Measurements from ENCODE around the gene PNLIPRP3. TPM values are rescaled to one million over a fixed set of nuclear protein-coding genes. Genes with fewer than 3 reads are reported as not detected.

PNLIPRP3 gene
- total RNA-seq, 2 donors from 2014 or later, result 0.14 TPM; not detected in 1

GRCh38 chr10:116444527-116445142 is 17.0 kb downstream of the PNLIPRP3 start:
- no peak overlapping the region for H3K27ac ChIP-seq
- H3K36me3 ChIP-seq, result no peaks in the 10 kb centered on the region
- no peaks in the 10 kb centered on the region for H3K4me1 ChIP-seq (replicated peaks)
- H3K27me3 ChIP-seq (replicated peaks; ENCODE audit: insufficient read depth), result no peaks in the 10 kb centered on the region
- DNase-seq (ENCODE audit: low spot score), result no peak
- intact Hi-C loops (cut with DNase I), result no loop called here
- 39% methylated on average over 4 of the region's 4 CpGs for WGBS
- no peak overlapping the region for H3K4me3 ChIP-seq
- TF ChIP-seq POLR2A (IDR thresholded peaks at IDR 0.05) (no peak), CTCF (IDR thresholded peaks at IDR 0.05) (peak in 2 of 4 experiments; percentile 35 to 56)
- no peaks in the 10 kb centered on the region for H3K9me3 ChIP-seq

- H3K9me3 ChIP-seq, result no peaks in the 10 kb centered on the region
- no peak overlapping the region for H3K4me3 ChIP-seq
- TF ChIP-seq POLR2AphosphoS5 (IDR thresholded peaks at IDR 0.05) (no peak), POLR2A (IDR thresholded peaks at IDR 0.05) (no peak), CTCF (IDR thresholded peaks at IDR 0.05) (no peak)
- no peaks in the 10 kb centered on the region for H3K36me3 ChIP-seq
- 80% methylated on average over 2 of the region's 2 CpGs for WGBS
- DNase-seq (ENCODE audit: low spot score), result no peak
- intact Hi-C loops (cut with DNase I), result no loop called here
- H3K27ac ChIP-seq, result no peak overlapping the region
- no peaks in the 10 kb centered on the region for H3K27me3 ChIP-seq (replicated peaks; ENCODE audit: insufficient read depth)
- no peaks in the 10 kb centered on the region for H3K4me1 ChIP-seq (replicated peaks)
Observed at GRCh38 chr10:116450861-116451260, 23.2 kb downstream of the PNLIPRP3 start.

- TF ChIP-seq POLR2A (IDR thresholded peaks at IDR 0.05) (no peak), CTCF (IDR thresholded peaks at IDR 0.05) (no peak), POLR2AphosphoS5 (IDR thresholded peaks at IDR 0.05) (no peak)
- WGBS, result 0% methylated on average over 1 of the region's 1 CpG
- H3K4me1 ChIP-seq (replicated peaks), result no peaks in the 10 kb centered on the region
- no peak overlapping the region for H3K27ac ChIP-seq
- H3K9me3 ChIP-seq, result no peaks in the 10 kb centered on the region
- H3K27me3 ChIP-seq (replicated peaks; ENCODE audit: insufficient read depth), result no peaks in the 10 kb centered on the region
- no peaks in the 10 kb centered on the region for H3K36me3 ChIP-seq
- intact Hi-C loops (cut with DNase I), result no loop called here
- DNase-seq (ENCODE audit: low spot score), result no peak
- H3K4me3 ChIP-seq, result no peak overlapping the region
Observed at GRCh38 chr10:116451711-116452337, 24.2 kb downstream of the PNLIPRP3 start.

- Histone ChIP-seq H3K4me3 (no peak overlapping the region), H3K4me1 (replicated peaks) (no peaks in the 10 kb centered on the region), H3K36me3 (no peaks in the 10 kb centered on the region), H3K27ac (no peak overlapping the region), H3K9me3 (no peaks in the 10 kb centered on the region), H3K27me3 (replicated peaks; ENCODE audit: insufficient read depth) (no peaks in the 10 kb centered on the region)
- DNase-seq (ENCODE audit: low spot score), result no peak
- TF ChIP-seq POLR2A (IDR thresholded peaks at IDR 0.05) (no peak), CTCF (IDR thresholded peaks at IDR 0.05) (no peak), POLR2AphosphoS5 (IDR thresholded peaks at IDR 0.05) (no peak)
- intact Hi-C loops (cut with DNase I), result no loop called here
Observed at GRCh38 chr10:116452338-116452720, 24.7 kb downstream of the PNLIPRP3 start.

- intact Hi-C loops (cut with DNase I), result no loop called here
Observed at GRCh38 chr10:116457488-116457887, 29.8 kb downstream of the PNLIPRP3 start.

More at GRCh38 chr10:116457488-116457887, 29.8 kb downstream of the PNLIPRP3 start:
- Histone ChIP-seq H3K4me3 (no peak overlapping the region), H3K27ac (no peak overlapping the region), H3K9me3 (no peaks in the 10 kb centered on the region), H3K36me3 (no peaks in the 10 kb centered on the region), H3K4me1 (replicated peaks) (no peaks in the 10 kb centered on the region), H3K27me3 (replicated peaks; ENCODE audit: insufficient read depth) (no peaks in the 10 kb centered on the region)
- TF ChIP-seq CTCF (IDR thresholded peaks at IDR 0.05) (no peak), POLR2AphosphoS5 (IDR thresholded peaks at IDR 0.05) (no peak), POLR2A (IDR thresholded peaks at IDR 0.05) (no peak)
- no peak for DNase-seq (ENCODE audit: low spot score)
